ENCODE measurements around the gene SSBP3.
"Not testable (repeated sequence)": the region's sequence is repeated elsewhere in the genome, so short reads cannot be mapped to it uniquely, and the experiment has no call there.

Gene SSBP3

DNA sequence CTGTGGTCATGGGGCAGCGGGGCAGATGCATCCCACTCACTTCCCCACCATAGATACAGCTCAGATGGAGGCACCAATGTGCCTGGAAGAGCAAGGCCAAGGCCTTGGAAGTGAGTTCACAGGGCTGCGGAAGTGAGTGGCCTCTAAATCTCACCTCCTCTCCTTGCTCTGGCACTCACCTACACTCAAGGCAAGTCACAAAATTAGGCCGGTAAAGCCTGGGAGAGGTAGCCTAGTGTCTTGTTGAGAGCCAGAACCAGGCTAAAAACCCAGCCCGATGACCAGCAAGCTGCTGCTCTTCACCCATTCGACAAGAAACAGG, 57.5 kb downstream of the SSBP3 start:
- DNase-seq (ENCODE audit: low read depth in 2 of 2), result no peak

DNA sequence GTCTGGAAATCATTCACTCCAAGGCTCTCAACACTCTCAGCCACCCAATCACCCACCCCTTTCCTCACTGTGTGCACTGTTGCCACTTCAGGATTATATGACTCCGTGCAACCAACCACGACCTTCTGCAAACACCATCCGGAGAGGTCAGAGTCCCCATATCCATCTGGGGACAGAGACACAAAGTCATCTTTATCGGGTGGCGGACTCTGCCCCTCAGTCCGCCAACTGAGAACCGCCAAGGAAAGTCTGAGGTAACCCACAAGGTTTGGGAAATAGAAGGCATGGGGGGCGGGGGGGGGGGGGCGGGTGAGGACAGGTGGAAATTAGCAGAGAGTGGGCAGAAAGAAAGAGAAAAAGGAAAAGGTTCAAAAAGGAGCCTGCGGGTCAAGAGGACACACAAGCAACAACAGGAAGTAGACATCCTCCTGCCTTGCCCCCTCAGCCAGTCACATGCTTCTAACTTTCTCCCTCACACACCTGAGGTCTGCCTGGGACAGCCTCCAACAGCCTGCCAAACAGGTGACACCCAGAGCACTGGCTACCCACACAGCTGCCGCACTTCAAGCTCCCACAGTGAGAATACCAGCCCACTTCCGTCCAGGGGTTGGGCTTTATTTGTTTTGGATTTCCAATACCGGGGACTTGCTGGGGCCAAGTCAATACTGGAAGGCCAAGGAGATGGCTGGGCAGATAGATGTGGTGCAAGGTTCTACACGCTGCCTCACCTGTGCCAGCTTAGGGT, 58.1 kb downstream of the SSBP3 start:
- no peak for DNase-seq (ENCODE audit: low read depth in 2 of 2)

DNA sequence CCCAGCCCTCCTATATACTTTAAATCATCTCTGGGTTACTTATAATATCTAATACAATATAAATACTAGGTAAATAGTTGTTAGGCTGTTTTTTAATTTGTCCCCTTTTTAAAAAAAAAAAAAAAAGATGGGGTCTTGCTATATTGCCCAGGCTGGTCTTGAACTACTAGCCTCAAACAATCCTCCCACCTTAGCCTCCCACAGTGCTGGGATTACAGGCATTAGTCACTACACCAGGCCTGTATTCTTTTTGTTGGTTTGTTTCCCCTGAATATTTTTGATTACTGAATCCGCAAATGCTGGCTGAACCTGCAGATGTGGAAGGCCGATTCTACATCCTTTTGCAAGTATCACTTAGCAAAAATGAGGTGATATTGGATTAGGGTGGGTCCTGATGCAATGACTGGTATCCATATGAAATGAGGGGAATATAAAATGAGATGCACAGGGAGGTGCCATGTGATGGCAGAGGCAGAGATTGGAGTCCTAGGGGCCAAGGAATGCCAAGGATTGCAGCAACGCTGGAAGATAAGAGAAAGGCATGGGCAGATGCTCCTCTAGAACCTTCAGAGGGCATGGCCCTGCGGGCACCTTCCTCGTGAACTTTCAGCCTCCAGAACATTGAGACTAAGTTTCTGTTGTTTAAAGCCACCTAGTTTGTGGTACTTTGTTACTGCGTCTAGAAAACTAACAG, 58.8 kb downstream of the SSBP3 start:
- no peak for DNase-seq (ENCODE audit: low read depth in 2 of 2)

DNA sequence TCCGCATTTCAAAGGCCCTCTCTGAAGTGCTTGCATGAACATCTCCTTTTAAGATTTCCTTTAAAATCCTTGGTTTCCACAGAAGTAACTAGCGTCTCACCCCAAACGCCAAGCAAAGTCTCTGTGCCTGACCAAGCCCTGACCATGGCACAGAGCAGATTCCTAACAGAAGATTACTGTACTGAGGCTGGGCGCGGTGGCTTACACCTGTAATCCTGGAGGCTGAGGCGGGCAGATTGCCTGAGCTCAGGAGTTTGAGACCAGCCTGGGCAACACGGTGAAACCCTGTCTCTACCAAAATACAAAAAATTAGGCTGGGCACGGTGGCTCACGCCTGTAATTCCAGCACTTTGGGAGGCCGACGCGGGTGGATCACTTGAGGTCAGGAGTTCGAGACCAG, 60.6 kb downstream of the SSBP3 start:
- not testable (repeated sequence) for DNase-seq (ENCODE audit: low read depth in 2 of 2)

DNA sequence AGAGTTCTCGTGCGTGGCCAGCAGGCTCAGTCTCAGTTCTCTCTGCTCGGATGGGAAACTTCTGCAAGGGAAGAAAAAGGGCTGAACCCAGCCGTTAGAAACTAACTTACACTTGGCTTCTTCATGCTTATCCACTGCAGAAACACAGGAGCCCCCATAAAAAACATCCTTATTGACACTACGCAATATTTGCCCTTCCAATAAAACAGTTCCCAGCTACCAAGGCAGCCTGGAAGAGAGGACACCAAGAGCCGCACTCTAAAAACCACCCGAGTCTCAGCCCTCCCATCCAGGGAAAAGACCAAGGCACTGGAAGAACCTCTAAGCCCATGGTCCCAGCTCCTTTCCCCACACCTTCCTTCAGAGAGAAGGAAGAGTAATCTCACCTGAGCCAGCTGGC, 61.1 kb downstream of the SSBP3 start:
- no peak for DNase-seq (ENCODE audit: low read depth in 2 of 2)

DNA sequence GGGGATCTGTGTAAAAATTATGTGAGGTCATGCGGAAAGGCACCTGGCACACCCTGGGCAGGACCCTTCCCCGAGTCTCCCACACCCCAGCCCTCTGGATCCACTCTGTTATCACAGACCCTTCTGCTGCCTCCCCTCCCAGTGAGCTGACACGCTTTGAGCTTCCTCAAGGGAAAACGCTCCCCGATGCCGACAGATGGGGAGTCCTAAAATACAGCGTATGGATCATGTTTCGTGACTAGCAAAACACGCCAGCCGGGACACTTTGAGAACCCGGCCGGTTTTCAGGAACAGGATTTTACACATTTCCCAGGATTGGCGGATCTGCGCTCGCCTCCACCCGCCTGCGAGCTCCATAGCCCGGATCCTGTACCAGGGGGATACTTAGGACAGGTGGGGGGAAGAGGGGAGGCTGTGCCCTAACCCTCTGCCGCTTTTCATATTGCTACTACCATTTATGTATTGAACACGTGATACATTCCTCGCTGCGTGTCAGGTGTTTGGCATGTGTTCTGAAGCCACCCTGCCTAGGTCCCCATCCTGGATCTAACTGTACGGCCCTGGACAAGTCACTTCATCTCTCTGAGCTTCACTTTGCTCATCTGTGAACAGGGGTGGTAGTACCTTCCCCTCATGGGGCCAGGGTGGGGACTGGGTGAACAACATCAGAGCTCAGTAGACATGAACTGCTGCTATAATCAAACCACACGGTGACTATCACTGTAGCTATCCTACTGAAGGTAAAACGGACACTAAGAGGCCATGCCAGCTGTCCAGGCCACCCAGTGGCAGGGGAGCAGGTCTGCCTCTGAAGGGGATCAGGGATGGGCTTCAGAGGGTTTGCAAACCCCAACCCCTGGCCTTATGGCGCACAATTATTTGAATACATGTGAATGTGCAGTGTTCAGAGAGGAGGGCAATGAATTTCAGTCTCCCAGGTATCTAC, 63.2 kb downstream of the SSBP3 start:
- DNase-seq (ENCODE audit: low read depth in 2 of 2), result no peak

DNA sequence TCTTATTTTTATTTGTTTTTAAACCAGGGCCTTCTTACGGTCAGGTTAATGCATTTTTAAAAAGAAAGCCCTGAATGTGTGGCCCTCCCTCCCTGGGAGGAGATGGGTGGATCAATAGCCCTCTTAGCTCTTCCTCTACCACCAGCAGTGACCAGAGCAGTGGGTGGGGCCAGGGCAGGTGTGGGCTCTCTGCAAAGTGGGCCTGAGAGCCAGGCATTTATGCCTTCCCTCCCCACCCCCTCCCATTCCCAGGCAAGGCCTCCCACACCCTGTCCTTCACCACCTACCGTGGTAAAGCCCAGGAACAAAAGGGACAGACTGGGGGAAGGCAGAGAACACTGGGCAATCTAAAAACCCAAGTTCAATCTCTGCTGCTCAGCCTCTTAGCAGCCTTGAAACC, 63.9 kb downstream of the SSBP3 start:
- no peak for DNase-seq (ENCODE audit: low read depth in 2 of 2)

DNA sequence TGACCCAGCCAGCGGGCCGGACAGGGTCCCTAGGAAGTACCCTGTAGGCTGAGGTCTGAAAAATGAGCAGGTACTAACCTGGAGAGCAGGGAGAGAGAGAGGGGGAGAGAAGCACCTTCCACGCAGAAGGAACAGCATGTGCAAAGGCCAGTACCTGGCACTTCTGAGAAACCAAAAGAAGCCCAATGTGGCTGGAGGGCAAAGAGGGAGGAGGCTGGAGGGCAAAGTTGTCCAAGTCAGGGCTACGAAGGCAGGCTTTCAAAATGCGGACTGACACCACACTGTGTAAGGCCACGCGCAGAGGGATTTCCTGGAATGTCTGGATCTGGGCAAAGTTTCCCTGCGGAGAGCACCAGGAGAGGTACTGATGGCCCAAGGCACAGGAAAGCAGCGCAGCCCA, 64.4 kb downstream of the SSBP3 start:
- no peak for DNase-seq (ENCODE audit: low read depth in 2 of 2)

DNA sequence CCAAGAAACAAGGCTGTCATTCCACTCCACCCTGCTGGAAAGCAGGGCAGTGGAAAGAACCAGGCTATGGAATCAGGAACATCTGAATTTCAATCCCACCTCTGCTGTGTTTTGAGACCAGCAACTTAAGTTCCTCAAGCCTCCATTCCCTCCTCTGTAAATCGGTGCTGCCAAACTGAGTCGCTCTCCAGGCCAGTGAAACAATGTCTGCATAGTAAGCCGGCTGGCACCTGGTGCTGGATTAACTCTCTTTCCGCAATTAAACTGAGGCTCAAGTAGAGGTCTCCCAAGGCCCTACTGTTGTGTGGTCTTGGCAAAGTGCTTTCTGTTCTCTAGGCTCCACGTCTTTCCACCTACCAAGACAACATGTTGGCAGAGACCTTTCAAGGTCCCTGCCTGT, 65.3 kb downstream of the SSBP3 start:
- no peak for DNase-seq (ENCODE audit: low read depth in 2 of 2)

DNA sequence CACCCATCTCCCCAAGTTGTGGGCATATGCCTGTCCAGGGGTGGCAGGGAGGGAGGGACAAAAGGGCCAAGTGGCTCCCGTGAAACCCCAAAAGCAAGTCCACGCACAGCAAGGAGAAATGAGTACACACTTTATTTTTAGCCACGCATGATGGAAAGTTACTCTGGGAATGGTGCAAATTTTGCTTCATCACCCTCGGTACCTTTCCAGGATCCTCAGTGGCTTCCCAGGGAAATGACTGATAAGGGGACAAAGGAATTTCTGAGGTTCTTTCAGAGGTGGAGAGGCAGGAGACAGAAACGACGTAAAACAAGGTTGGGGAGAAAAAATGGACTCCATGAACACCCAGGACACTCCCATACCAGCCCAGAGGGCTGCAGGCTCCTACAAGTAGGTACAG, 65.8 kb downstream of the SSBP3 start:
- DNase-seq (ENCODE audit: low read depth in 2 of 2), result no peak

DNA sequence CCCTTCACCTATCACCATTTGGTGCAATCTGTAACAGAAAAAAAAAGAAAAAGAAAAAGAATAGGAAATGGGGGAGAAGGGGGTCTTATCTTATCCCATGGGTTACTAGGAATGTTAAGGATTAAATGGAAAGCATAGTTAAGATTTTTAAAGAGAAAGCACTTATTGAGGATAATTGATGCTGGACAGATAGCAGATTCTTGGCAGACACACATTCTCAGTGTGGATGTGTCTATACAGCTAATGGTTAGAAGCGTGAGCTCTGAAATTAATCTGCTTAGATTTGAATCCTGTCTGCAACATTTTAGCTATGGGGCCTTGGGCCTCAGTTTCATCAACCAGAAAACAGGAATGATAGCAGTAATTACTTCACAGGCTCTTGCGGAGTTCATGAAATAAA, 67.1 kb downstream of the SSBP3 start:
- DNase-seq (ENCODE audit: low read depth in 2 of 2), result no peak

DNA sequence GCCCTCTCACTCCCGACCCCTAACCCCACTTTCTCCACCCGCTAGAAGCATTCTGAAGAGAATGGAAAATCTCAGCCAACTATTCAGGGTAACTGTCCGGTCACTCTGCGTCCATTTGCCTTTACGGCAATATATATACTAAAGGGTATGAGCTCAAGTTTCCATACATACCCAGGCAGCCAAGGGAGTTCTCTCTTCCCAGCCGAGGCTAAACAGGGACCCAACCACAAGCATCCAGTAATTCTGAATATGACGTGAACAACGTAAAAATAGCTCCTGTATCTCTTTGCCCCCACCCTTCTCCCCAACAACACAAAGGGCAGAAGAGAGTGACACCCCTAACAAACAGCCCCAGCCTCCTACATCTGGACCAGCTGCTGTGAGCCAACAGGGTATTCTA, 67.7 kb downstream of the SSBP3 start:
- no peak for DNase-seq (ENCODE audit: low read depth in 2 of 2)

DNA sequence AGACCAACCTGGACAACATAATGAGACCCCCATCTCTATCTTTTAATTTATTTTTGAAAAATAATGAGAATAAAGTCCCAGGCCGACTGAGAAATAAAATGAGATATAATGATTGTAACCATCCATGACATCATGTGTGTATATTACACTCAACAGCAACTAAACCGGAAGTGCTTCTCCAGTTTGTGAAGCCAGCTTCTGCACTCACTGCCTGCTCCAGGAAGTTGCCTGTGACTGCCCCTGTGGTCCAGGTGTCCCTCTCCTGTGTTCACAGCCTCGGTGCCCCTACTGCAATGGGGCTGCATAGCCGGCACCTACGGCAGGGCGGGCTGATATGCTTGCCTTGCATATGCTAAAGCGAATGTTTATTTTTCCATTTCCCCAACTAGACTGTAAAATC, 68.3 kb downstream of the SSBP3 start:
- no peak for DNase-seq (ENCODE audit: low read depth in 2 of 2)

DNA sequence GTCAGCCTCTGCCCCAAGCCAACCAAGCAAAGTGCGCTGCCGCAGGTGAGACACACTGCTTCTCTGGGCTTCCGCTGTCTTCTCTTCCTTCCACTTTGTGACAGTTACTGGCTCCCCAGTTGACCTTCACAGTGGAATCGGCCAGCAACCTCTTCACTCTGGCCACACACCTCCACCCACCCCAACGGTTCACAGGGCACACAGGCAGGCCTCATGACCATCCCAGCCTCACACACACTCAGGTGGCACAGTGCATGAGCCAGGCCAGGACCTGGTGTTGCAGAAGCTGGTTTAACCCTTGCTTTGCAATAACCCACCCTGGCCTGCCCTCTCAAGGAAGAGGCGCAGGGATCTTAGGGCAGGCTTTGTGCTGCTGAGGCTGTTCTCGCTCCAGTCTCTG, 69.2 kb downstream of the SSBP3 start:
- no peak for DNase-seq (ENCODE audit: low read depth in 2 of 2)

DNA sequence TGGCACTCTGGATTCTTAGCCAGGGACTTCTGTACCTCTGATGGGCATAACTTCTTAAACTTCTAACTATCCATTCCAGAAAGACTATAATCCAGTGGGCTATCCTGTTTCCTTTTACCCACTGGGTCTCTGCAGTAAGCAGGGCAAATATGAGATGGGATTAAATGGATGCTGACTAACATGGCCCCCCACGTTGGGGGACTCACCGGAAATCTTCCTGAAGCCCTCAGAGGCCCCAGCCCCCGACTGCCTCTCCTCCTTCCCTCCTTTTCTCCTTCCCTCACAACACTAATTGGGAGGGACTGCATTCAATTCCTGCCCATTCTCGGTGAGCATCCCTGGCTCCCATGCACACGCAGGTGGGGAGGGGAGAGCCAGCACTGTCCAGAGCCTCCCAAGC, 70.1 kb downstream of the SSBP3 start:
- DNase-seq (ENCODE audit: low read depth in 2 of 2), result no peak

DNA sequence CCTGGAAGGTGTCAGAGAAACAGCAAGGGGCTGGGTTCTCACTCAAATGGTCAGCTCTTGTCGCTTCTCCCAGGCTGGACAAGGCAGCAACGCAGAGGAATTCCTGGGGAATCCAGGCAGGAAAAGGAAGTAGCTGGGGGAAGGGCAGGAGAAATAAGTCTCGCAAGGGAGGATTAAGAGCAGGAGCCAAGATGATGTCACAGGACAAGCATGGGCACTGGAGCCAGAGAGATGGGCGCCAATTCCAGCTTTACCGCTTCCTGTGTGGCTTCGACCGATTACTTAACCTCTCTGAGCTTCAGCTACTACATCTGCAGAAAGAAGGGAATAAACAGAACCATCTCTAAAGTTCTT, 70.5 kb downstream of the SSBP3 start:
- DNase-seq (ENCODE audit: low read depth in 2 of 2), result no peak

DNA sequence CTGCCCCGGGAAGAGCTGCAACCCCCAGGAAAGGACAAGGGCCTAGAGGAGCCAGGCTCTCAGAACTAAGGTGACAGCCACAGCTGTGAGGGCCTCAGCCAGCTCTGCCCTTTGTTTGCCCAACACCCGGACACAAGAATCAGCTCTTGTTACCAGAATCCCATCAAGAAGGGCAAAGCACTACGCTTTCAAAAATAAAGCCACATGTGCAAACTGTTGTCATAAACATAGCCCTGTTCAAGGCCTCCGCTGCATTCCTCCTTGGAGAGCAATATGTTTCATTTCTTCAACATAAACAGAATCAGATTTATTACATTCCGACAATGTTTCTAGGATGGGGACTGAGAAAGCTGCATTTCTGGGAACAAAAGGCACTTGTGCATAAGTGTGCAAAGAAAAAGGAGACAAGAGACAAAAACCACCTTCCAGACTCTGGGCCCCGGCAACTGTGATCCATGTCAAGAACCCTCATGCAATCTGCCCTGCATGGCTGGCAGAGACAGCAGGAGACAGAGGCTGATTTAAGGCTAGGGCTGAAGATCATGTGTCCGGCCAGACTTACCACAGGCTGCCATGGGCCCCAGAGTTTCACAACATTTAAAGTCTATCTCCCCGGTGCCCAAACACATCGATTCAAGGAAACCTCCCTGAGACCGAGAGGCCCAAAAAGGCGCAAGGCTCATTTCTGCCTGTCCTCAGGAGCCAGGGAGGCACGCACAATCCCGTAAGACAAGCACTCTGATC, 71.0 kb downstream of the SSBP3 start:
- DNase-seq (ENCODE audit: low read depth in 2 of 2), result no peak

DNA sequence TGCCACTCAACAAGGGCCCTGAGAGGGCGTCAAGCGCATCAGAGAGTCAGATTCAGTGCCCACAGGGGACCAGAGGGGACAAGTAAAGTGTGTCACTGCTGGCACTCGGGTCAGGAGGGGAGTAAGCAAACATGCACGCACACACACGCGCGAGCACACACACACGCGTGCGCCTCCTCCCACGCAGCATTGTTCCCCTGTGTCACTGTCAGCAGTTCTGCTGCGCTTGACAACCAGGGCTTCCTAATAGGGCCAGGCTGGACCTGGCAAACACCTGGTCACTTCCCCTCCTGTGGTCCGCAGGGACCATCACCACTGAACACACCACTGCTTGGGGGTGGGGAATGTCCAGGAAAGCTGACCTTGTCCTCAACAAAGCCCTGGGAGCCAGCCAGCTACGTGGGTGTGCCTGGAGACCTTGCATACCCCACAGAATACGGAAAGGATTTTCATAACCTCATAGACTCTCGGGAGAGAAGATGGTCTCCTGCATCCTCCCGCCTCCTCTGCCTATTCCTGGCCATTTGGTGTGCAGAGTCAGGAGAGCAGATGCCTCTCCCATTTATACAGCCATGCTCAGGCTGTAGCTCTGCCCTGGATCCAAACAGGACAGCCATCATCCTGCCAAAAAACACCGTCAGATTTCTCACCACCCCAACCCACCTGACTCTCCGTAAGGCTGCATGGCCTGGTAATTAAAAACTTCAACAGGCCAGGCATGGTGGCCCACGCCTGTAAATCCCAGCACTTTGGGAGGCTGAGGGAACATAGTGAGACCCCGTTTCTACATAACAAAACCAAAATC, 73.2 kb downstream of the SSBP3 start:
- no peak for DNase-seq (ENCODE audit: low read depth in 2 of 2)

DNA sequence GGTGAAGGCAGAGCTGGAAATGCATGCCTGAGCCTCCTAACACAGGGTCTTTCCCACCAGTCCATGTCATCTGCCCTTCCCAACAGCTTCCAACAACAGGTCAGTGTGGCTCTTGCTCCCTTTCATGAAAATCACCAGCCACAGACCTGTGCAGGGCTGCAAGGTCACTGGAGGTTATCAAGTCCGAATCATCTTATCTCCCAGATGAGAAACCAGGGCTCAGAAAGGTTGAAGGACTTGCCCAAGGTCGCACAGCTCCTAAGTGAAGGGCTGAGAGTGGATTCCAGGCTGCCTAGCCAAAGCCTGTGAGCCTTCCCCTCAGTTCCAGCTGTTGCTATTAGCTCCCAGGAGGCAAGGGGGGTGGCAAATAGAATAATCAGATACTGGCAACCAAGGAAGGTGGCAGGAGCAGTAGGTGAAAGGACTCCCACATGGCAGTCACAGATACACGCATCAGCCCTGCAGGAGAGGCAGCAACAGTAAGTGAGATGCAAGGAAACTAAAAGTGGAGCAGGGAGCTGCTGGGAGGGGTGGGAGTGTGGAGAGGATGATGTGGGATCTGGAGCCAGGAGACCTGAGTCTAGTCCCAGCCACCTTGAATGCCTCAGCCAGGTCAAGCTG, 74.2 kb downstream of the SSBP3 start:
- DNase-seq (ENCODE audit: low read depth in 2 of 2), result no peak

DNA sequence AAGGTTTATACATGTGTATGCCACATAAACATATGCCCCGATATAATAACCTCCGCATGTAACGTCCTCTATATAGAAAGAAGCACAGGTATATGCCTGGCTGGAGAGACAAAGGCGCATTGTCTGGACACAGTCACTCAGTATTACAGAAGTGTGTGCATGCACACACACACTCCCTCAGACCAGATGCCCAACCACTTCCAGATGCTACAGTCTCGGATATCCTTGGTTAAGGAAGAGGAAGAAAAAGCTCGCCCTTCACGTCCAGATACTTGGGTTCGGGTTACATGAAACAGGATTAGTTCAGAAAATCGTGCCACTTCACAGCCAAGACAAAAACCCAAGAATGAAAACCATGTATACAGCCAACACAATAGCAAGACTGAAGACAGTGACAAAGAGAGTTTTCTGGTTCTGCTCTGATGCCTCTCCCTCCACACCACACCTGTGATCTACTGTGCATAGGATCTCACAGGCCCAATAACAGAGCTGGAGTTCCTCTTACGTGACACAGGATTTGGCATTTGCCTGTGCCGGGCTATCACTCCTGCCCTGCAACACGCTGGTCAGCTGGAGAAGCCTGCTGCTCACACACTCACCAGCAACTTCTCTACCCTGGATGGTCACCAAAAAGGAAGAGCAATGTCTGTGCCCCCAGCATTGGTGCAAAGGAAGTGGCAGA, 75.0 kb downstream of the SSBP3 start:
- no peak for DNase-seq (ENCODE audit: low read depth in 2 of 2)

Data from stimulated activated CD4-positive, alpha-beta T cell treated with anti-CD3 and anti-CD28 coated beads, Interleukin-15, amount 100 ng/mL, for 48 hours (primary cell).